ENCODE results near the gene RNF112. TPM values are rescaled to one million over a fixed set of nuclear protein-coding genes. Genes with fewer than 3 reads are reported as not detected.
A peak's percentile ranks its signal among the peaks of the same experiment; 100 is the strongest.

Gene RNF112
- total RNA-seq (2021; ENCODE audit: unreplicated experiment): 0.10 TPM
- polyA plus RNA-seq (2012; ENCODE audit: insufficient read length): not detected
- not detected for Bru-seq, nascent RNA
- percentile 1 among the genes with signal in this experiment for BruChase-seq, experiment 1, labeled RNA remaining after a 2-hour chase
- BruChase-seq, experiment 2, labeled RNA remaining after a 6-hour chase: percentile 22 among the genes with signal in this experiment
- long read RNA-seq: 0 reads

DNA sequence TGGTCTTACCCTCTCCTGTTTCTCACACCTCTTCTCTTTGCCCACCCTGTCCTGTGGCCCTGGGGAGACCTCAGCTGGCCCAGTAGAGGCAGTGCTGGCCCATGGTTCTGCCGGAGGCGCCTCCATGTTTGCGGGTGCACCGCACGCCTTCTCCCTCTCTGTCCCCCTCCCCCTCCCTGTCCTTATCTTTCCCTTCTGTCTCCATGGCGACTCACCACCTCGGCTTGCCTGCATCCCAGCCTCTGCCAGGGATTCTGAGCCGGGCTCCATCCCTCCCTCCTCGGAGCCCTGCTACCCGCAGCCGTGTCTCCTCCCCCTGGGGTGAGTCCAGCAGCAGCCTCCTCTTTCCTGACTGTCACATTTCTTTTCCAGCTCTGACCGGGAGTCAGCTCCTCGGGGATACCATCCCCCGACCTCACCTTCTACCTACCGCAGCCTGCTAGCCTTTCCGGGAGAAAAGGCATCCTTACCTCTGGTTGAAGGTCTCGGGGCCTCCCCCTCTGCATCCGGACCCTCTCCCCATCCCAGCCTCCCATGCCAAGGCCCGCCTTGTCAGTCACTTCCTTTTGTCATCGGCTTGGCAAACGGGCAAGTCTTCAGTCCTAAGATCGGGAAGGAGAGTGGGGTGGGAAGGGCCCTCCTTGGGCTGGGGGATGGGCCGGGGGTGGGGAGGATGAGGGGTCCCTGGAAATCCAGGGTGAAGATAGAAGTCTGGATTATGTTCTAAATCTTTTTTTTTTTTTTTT, at the start of gene RNF112:
Gene RNF112, plus strand, starts transcription at position 358 of the 746 bp plus-strand sequence. Its CDS starts 177 bp downstream, at position 535.
- Histone ChIP-seq H3K36me3 (ENCODE audit: control insufficient read depth, insufficient read depth, low read length) (no peaks in the 10 kb centered on the region), H3K27ac (ENCODE audit: low read length) (no peak within 1 kb of the TSS), H3K4me1 (ENCODE audit: control insufficient read depth, insufficient read depth, low read length) (no peaks in the 10 kb centered on the region), H3K27me3 (ENCODE audit: control insufficient read depth, insufficient read depth, low read length) (no peaks in the 10 kb centered on the region), H3K9me3 (ENCODE audit: control insufficient read depth, insufficient read depth, low read depth, low read length) (no peaks in the 10 kb centered on the region), H3K4me3 (ENCODE audit: low read depth in 2 of 2, low read length in 2 of 2) (peak within 1 kb of the TSS in 1 of 2 experiments; percentile 9; a peak in 1 of 4 replicates)
- in situ Hi-C loops (cut with HindIII; ENCODE audit: low pct_unique_long_range_greater_than_20kb, low sequenced_read_pairs): no loop called here
- BruUV-seq (replicated peaks): no TSS peak
- ChIA-PET CTCF (no interaction called here), POLR2A (interaction anchor here (0.6 kb wide), 3 partner anchors 119 to 1233 kb away, joined by 5 to 8 read pairs (median 5); no protein-coding TSS in a partner anchor)
- intact Hi-C loops (cut with micrococcal nuclease; ENCODE audit: unreplicated experiment): no loop called here
- TF ChIP-seq SIN3A (IDR thresholded peaks at IDR 0.05; ENCODE audit: borderline replicate concordance, insufficient read depth, low read depth, low read length) (no peak), TCF7L2 (IDR thresholded peaks at IDR 0.05; ENCODE audit: low read depth, low read length) (no peak), POLR2AphosphoS5 (IDR thresholded peaks at IDR 0.05; ENCODE audit: low read depth, low read length) (no peak), CTCF (IDR thresholded peaks at IDR 0.05) (no peak), REST (IDR thresholded peaks at IDR 0.05; ENCODE audit: insufficient read depth in 1 of 2, low read depth in 2 of 2, low read length in 1 of 2) (no peak)
- ATAC-seq (no peak), DNase-seq (ENCODE audit: low read depth, low spot score) (no peak)

GRCh38 chr17:19361326-19361725, 49.7 kb upstream of the RNF112 start:
- ChIA-PET POLR2A (interaction anchor here (0.8 kb wide), 1 partner anchor 17 kb away, joined by 3 read pairs; the partner anchor contains the start of gene MAPK7), CTCF (no interaction called here)
- no TSS peak for BruUV-seq (replicated peaks)
- Histone ChIP-seq H3K4me1 (ENCODE audit: control insufficient read depth, insufficient read depth, low read length) (peaks cover 5% of the 10 kb centered on the region), H3K9me3 (ENCODE audit: control insufficient read depth, insufficient read depth, low read depth, low read length) (no peaks in the 10 kb centered on the region), H3K36me3 (ENCODE audit: control insufficient read depth, insufficient read depth, low read length) (no peaks in the 10 kb centered on the region; the same call in 1 of the 2 replicates), H3K27me3 (ENCODE audit: control insufficient read depth, insufficient read depth, low read length) (no peaks in the 10 kb centered on the region), H3K27ac (ENCODE audit: low read length) (no peak overlapping the region; the same call in 1 of the 2 replicates), H3K4me3 (ENCODE audit: low read depth in 2 of 2, low read length in 2 of 2) (peak overlapping the region in 1 of 2 experiments; percentile 79; a peak in 2 of 4 replicates)
- in situ Hi-C loops (cut with HindIII; ENCODE audit: low pct_unique_long_range_greater_than_20kb, low sequenced_read_pairs): no loop called here
- DNase-seq (ENCODE audit: low read depth, low spot score) (no peak), ATAC-seq (no peak)
- TF ChIP-seq SIN3A (IDR thresholded peaks at IDR 0.05; ENCODE audit: borderline replicate concordance, insufficient read depth, low read depth, low read length): no peak
- TF ChIP-seq REST (IDR thresholded peaks at IDR 0.05; ENCODE audit: insufficient read depth in 1 of 2, low read depth in 2 of 2, low read length in 1 of 2): no peak
- TF ChIP-seq POLR2AphosphoS5 (IDR thresholded peaks at IDR 0.05; ENCODE audit: low read depth, low read length): no peak
- TF ChIP-seq TCF7L2 (IDR thresholded peaks at IDR 0.05; ENCODE audit: low read depth, low read length): no peak
- no peak for TF ChIP-seq CTCF (IDR thresholded peaks at IDR 0.05)
- intact Hi-C loops (cut with micrococcal nuclease; ENCODE audit: unreplicated experiment): no loop called here
